ENCODE measurements around the gene CYP24A1.
"Not testable (repeated sequence)": the region's sequence is repeated elsewhere in the genome, so short reads cannot be mapped to it uniquely, and the experiment has no call there.

CYP24A1 gene

DNA sequence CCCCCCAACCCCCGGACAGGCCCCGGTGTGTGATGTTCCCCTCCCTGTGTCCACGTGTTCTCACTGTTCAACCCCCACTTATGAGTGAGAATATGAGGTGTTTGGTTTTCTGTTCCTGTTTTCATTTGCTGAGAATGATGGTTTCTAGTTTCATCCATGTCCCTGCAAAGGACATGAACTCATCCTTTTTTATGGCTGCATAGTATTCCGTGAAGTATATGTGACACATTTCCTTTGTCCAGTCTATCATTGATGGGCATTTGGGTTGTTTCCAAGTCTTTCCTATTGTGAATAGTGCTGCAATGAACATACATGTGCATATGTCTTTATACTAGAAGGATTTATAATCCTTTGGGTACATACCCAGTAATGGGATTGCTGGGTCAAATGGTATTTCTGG, 42.7 kb downstream of the CYP24A1 start:
- H2BK5ac ChIP-seq (ENCODE audit: low read length); H3K23ac ChIP-seq (ENCODE audit: low read depth, low read length, poor library complexity); H2AFZ ChIP-seq (ENCODE audit: low read length); H2BK120ac ChIP-seq (ENCODE audit: low read depth, low read length); H3K36me3 ChIP-seq (replicated peaks in 1 of 2; ENCODE audit: control insufficient read depth in 2 of 2, insufficient read depth in 2 of 2, low read length in 2 of 2); H3K9ac ChIP-seq (ENCODE audit: low read depth, low read length, poor library complexity); H2AK5ac ChIP-seq (ENCODE audit: low read depth, low read length); H2BK12ac ChIP-seq (ENCODE audit: low read length); H3K27ac ChIP-seq (replicated peaks; ENCODE audit: low read length); H3K4me2 ChIP-seq (ENCODE audit: insufficient read depth, low read length, poor library complexity, severe bottlenecking); H3K14ac ChIP-seq (ENCODE audit: low read length); H3K9me3 ChIP-seq (replicated peaks in 1 of 2; ENCODE audit: control insufficient read depth in 2 of 2, insufficient read depth in 1 of 2, low read depth in 1 of 2, low read length in 2 of 2); H3K4ac ChIP-seq (ENCODE audit: low read length); H3K79me1 ChIP-seq (ENCODE audit: low read depth, low read length); H3K27me3 ChIP-seq (ENCODE audit: control insufficient read depth in 3 of 3, insufficient read depth in 3 of 3, low read depth in 1 of 3, low read length in 3 of 3); H3K4me3 ChIP-seq (ENCODE audit: low read length in 2 of 2); H4K91ac ChIP-seq (ENCODE audit: low read depth, low read length, poor library complexity); DNase-seq (ENCODE audit: low spot score); H3K18ac ChIP-seq (ENCODE audit: low read length); H2BK15ac ChIP-seq (ENCODE audit: low read length); H4K8ac ChIP-seq (ENCODE audit: low read depth, low read length): not testable (repeated sequence)
- H3K4me1 ChIP-seq (ENCODE audit: control insufficient read depth in 2 of 2, insufficient read depth in 1 of 2, low read depth in 1 of 2, low read length in 2 of 2), result peaks cover 4 to 12% of the 10 kb centered on the region in 2 donors
- no CpG with 5 or more reads among the region's 4 CpGs for WGBS, 2 donors (ENCODE audit: extremely low coverage in 2 of 2, insufficient read length in 2 of 2, insufficient replicate concordance in 1 of 2)

DNA sequence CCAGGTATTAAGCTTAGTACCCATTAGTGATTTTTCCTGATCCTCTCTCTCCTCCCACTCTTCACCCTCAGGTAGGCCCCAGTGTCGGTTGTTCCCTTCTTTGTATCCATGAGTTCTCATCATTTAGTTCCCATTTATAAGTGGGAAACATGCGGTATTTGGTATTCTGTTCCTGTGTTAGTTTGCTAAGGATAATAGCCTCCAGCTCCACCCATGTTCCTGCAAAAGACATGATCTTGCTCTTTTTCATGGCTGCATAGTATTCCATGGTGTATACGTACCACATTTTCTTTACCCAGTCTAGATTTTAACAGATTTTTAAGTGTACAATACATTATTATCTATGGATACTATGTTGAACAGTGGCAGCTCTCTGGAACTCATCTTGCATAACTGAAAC, 44.4 kb downstream of the CYP24A1 start:
- no peak overlapping the region for H3K4ac ChIP-seq (ENCODE audit: low read length)
- H3K4me2 ChIP-seq (ENCODE audit: insufficient read depth, low read length, poor library complexity, severe bottlenecking), result no peak overlapping the region
- no peak overlapping the region for H2AFZ ChIP-seq (ENCODE audit: low read length)
- H3K9me3 ChIP-seq (replicated peaks in 1 of 2; ENCODE audit: control insufficient read depth in 2 of 2, insufficient read depth in 1 of 2, low read depth in 1 of 2, low read length in 2 of 2), result no peaks in the 10 kb centered on the region
- no peak overlapping the region for H3K18ac ChIP-seq (ENCODE audit: low read length)
- H2AK5ac ChIP-seq (ENCODE audit: low read depth, low read length), result no peak overlapping the region
- H3K36me3 ChIP-seq (replicated peaks in 1 of 2; ENCODE audit: control insufficient read depth in 2 of 2, insufficient read depth in 2 of 2, low read length in 2 of 2), result no peaks in the 10 kb centered on the region
- H3K23ac ChIP-seq (ENCODE audit: low read depth, low read length, poor library complexity), result no peak overlapping the region
- no peak overlapping the region for H4K91ac ChIP-seq (ENCODE audit: low read depth, low read length, poor library complexity)
- no peak overlapping the region for H2BK5ac ChIP-seq (ENCODE audit: low read length)
- H3K27ac ChIP-seq (replicated peaks; ENCODE audit: low read length), result no peak overlapping the region
- no peak overlapping the region for H3K14ac ChIP-seq (ENCODE audit: low read length)
- H4K8ac ChIP-seq (ENCODE audit: low read depth, low read length), result no peak overlapping the region
- H2BK12ac ChIP-seq (ENCODE audit: low read length), result no peak overlapping the region
- H2BK120ac ChIP-seq (ENCODE audit: low read depth, low read length), result no peak overlapping the region
- peaks cover 4 to 12% of the 10 kb centered on the region in 2 donors for H3K4me1 ChIP-seq (ENCODE audit: control insufficient read depth in 2 of 2, insufficient read depth in 1 of 2, low read depth in 1 of 2, low read length in 2 of 2)
- no peak for DNase-seq (ENCODE audit: low spot score)
- no peak overlapping the region for H2BK15ac ChIP-seq (ENCODE audit: low read length)
- no peak overlapping the region for H3K9ac ChIP-seq (ENCODE audit: low read depth, low read length, poor library complexity)
- no CpG with 5 or more reads among the region's 3 CpGs for WGBS, 2 donors (ENCODE audit: extremely low coverage in 2 of 2, insufficient read length in 2 of 2, insufficient replicate concordance in 1 of 2)
- no peak overlapping the region for H3K4me3 ChIP-seq (ENCODE audit: low read length in 2 of 2)
- H3K79me1 ChIP-seq (ENCODE audit: low read depth, low read length), result no peaks in the 10 kb centered on the region
- H3K27me3 ChIP-seq (ENCODE audit: control insufficient read depth in 3 of 3, insufficient read depth in 3 of 3, low read depth in 1 of 3, low read length in 3 of 3), result no peaks in the 10 kb centered on the region

GRCh38 chr20:54127855-54128574, 45.8 kb downstream of the CYP24A1 start:
- Histone ChIP-seq H3K9ac (ENCODE audit: low read depth, low read length, poor library complexity) (no peak overlapping the region), H2BK12ac (ENCODE audit: low read length) (no peak overlapping the region), H4K91ac (ENCODE audit: low read depth, low read length, poor library complexity) (no peak overlapping the region), H2AK5ac (ENCODE audit: low read depth, low read length) (no peak overlapping the region), H3K14ac (ENCODE audit: low read length) (no peak overlapping the region), H2BK120ac (ENCODE audit: low read depth, low read length) (no peak overlapping the region), H2BK15ac (ENCODE audit: low read length) (no peak overlapping the region), H3K23ac (ENCODE audit: low read depth, low read length, poor library complexity) (no peak overlapping the region), H4K8ac (ENCODE audit: low read depth, low read length) (no peak overlapping the region), H3K4me3 (ENCODE audit: low read length in 2 of 2) (no peak overlapping the region), H3K79me1 (ENCODE audit: low read depth, low read length) (no peaks in the 10 kb centered on the region), H3K4ac (ENCODE audit: low read length) (no peak overlapping the region), H3K27me3 (ENCODE audit: control insufficient read depth in 3 of 3, insufficient read depth in 3 of 3, low read depth in 1 of 3, low read length in 3 of 3) (no peaks in the 10 kb centered on the region), H3K4me1 (ENCODE audit: control insufficient read depth in 2 of 2, insufficient read depth in 1 of 2, low read depth in 1 of 2, low read length in 2 of 2) (peaks cover under 1 to 9% of the 10 kb centered on the region in 2 donors), H3K4me2 (ENCODE audit: insufficient read depth, low read length, poor library complexity, severe bottlenecking) (no peak overlapping the region), H3K18ac (ENCODE audit: low read length) (no peak overlapping the region), H2BK5ac (ENCODE audit: low read length) (no peak overlapping the region), H2AFZ (ENCODE audit: low read length) (no peak overlapping the region), H3K9me3 (replicated peaks in 1 of 2; ENCODE audit: control insufficient read depth in 2 of 2, insufficient read depth in 1 of 2, low read depth in 1 of 2, low read length in 2 of 2) (no peaks in the 10 kb centered on the region), H3K27ac (replicated peaks; ENCODE audit: low read length) (no peak overlapping the region), H3K36me3 (replicated peaks in 1 of 2; ENCODE audit: control insufficient read depth in 2 of 2, insufficient read depth in 2 of 2, low read length in 2 of 2) (no peaks in the 10 kb centered on the region)
- no peak for DNase-seq (ENCODE audit: low spot score)
- no CpG with 5 or more reads among the region's 7 CpGs for WGBS, 2 donors (ENCODE audit: extremely low coverage in 2 of 2, insufficient read length in 2 of 2, insufficient replicate concordance in 1 of 2)

GRCh38 chr20:54126806-54127655, 46.8 kb downstream of the CYP24A1 start:
- no peak overlapping the region for H3K9ac ChIP-seq (ENCODE audit: low read depth, low read length, poor library complexity)
- H4K8ac ChIP-seq (ENCODE audit: low read depth, low read length), result no peak overlapping the region
- no peak overlapping the region for H4K91ac ChIP-seq (ENCODE audit: low read depth, low read length, poor library complexity)
- no peak overlapping the region for H3K14ac ChIP-seq (ENCODE audit: low read length)
- no peaks in the 10 kb centered on the region for H3K79me1 ChIP-seq (ENCODE audit: low read depth, low read length)
- no peaks in the 10 kb centered on the region for H3K36me3 ChIP-seq (replicated peaks in 1 of 2; ENCODE audit: control insufficient read depth in 2 of 2, insufficient read depth in 2 of 2, low read length in 2 of 2)
- no peak overlapping the region for H3K4me3 ChIP-seq (ENCODE audit: low read length in 2 of 2)
- H3K9me3 ChIP-seq (replicated peaks in 1 of 2; ENCODE audit: control insufficient read depth in 2 of 2, insufficient read depth in 1 of 2, low read depth in 1 of 2, low read length in 2 of 2), result no peaks in the 10 kb centered on the region
- no peak overlapping the region for H3K4me2 ChIP-seq (ENCODE audit: insufficient read depth, low read length, poor library complexity, severe bottlenecking)
- H2BK120ac ChIP-seq (ENCODE audit: low read depth, low read length), result no peak overlapping the region
- H2BK5ac ChIP-seq (ENCODE audit: low read length), result no peak overlapping the region
- H3K4me1 ChIP-seq (ENCODE audit: control insufficient read depth in 2 of 2, insufficient read depth in 1 of 2, low read depth in 1 of 2, low read length in 2 of 2), result peaks cover 0 to 5% of the 10 kb centered on the region in 2 donors
- H2BK15ac ChIP-seq (ENCODE audit: low read length), result no peak overlapping the region
- H3K4ac ChIP-seq (ENCODE audit: low read length), result no peak overlapping the region
- DNase-seq (ENCODE audit: low spot score), result no peak
- H3K18ac ChIP-seq (ENCODE audit: low read length), result no peak overlapping the region
- H2AFZ ChIP-seq (ENCODE audit: low read length), result no peak overlapping the region
- no CpG with 5 or more reads among the region's 3 CpGs for WGBS, 2 donors (ENCODE audit: extremely low coverage in 2 of 2, insufficient read length in 2 of 2, insufficient replicate concordance in 1 of 2)
- H3K23ac ChIP-seq (ENCODE audit: low read depth, low read length, poor library complexity), result no peak overlapping the region
- H2AK5ac ChIP-seq (ENCODE audit: low read depth, low read length), result no peak overlapping the region
- H2BK12ac ChIP-seq (ENCODE audit: low read length), result no peak overlapping the region
- H3K27me3 ChIP-seq (ENCODE audit: control insufficient read depth in 3 of 3, insufficient read depth in 3 of 3, low read depth in 1 of 3, low read length in 3 of 3), result no peaks in the 10 kb centered on the region
- no peak overlapping the region for H3K27ac ChIP-seq (replicated peaks; ENCODE audit: low read length)

Measured in neuronal stem cell (in vitro differentiated cells).